HCT116 (cell line): Measurements from ENCODE around the gene GIPC3.

Experiments
- EZH2 ChIP-seq: fragments of 200-600 bp; sonication (generic); IDR thresholded peaks from 2 replicates; pipeline ENCODE4 v1.6.1; 2017; ENCODE audit warnings: antibody characterized with exemption, mixed run types
- EZH2phosphoT487 ChIP-seq: fragments of 200-600 bp; IDR thresholded peaks from 2 replicates; pipeline ENCODE4 v1.6.1; 2018; ENCODE audit warnings: antibody characterized with exemption, borderline replicate concordance
- POLR2A ChIP-seq: IDR thresholded peaks from 2 replicates; pipeline ENCODE4 v1.7.0; 2011; ENCODE audit warnings: borderline replicate concordance; ENCODE audit not compliant: insufficient read depth, insufficient read length; ENCODE audit errors: extremely low read depth
- SP1 ChIP-seq: IDR thresholded peaks from 2 replicates; pipeline ENCODE4 v1.6.1; 2012; ENCODE audit warnings: low read depth
- TCF7L2 ChIP-seq: IDR thresholded peaks from 2 replicates; pipeline ENCODE4 v1.7.0; 2011; ENCODE audit warnings: borderline replicate concordance, inconsistent platforms; ENCODE audit not compliant: insufficient read depth, insufficient read length; ENCODE audit errors: extremely low read depth
- YY1 ChIP-seq: IDR thresholded peaks from 2 replicates; pipeline ENCODE4 v1.6.1; 2011; ENCODE audit warnings: low read length, low read depth, moderate library complexity, mild to moderate bottlenecking; ENCODE audit not compliant: insufficient replicate concordance; ENCODE audit errors: extremely low read depth
- TF ChIP-seq, protein P1 (sequence below): IDR thresholded peaks from 2 replicates; pipeline ENCODE4 v1.6.1; 2011; ENCODE audit warnings: mild to moderate bottlenecking, low read length, moderate library complexity; ENCODE audit not compliant: insufficient replicate concordance; ENCODE audit errors: extremely low read depth
- TF ChIP-seq, protein P2 (sequence below), 3 experiments: fragments of 200-600 bp in 1 of 3; sonication (generic) in 1 of 3; IDR thresholded peaks in 2 of 3; conservative IDR thresholded peaks in 1 of 3; 2 replicates each; pipeline ENCODE4 v1.5.1; 2012 to 2017; ENCODE audit warnings: low read depth in 2 of 3, low read length in 2 of 3, antibody characterized with exemption in 1 of 3, borderline replicate concordance in 1 of 3, control low read depth in 1 of 3, mild to moderate bottlenecking in 1 of 3, mixed read lengths in 1 of 3, mixed run types in 1 of 3, moderate library complexity in 1 of 3; ENCODE audit not compliant: insufficient read depth in 1 of 3

GRCh38 chr19:3637621-3638020 is 52.3 kb downstream of the GIPC3 start:
- TF ChIP-seq, protein P1, sequence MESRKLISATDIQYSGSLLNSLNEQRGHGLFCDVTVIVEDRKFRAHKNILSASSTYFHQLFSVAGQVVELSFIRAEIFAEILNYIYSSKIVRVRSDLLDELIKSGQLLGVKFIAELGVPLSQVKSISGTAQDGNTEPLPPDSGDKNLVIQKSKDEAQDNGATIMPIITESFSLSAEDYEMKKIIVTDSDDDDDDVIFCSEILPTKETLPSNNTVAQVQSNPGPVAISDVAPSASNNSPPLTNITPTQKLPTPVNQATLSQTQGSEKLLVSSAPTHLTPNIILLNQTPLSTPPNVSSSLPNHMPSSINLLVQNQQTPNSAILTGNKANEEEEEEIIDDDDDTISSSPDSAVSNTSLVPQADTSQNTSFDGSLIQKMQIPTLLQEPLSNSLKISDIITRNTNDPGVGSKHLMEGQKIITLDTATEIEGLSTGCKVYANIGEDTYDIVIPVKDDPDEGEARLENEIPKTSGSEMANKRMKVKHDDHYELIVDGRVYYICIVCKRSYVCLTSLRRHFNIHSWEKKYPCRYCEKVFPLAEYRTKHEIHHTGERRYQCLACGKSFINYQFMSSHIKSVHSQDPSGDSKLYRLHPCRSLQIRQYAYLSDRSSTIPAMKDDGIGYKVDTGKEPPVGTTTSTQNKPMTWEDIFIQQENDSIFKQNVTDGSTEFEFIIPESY = no peak
- TF ChIP-seq, protein P2, sequence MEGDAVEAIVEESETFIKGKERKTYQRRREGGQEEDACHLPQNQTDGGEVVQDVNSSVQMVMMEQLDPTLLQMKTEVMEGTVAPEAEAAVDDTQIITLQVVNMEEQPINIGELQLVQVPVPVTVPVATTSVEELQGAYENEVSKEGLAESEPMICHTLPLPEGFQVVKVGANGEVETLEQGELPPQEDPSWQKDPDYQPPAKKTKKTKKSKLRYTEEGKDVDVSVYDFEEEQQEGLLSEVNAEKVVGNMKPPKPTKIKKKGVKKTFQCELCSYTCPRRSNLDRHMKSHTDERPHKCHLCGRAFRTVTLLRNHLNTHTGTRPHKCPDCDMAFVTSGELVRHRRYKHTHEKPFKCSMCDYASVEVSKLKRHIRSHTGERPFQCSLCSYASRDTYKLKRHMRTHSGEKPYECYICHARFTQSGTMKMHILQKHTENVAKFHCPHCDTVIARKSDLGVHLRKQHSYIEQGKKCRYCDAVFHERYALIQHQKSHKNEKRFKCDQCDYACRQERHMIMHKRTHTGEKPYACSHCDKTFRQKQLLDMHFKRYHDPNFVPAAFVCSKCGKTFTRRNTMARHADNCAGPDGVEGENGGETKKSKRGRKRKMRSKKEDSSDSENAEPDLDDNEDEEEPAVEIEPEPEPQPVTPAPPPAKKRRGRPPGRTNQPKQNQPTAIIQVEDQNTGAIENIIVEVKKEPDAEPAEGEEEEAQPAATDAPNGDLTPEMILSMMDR (IDR thresholded peaks at IDR 0.05 in 2 of 3, conservative IDR thresholded peaks at IDR 0.05 in 1 of 3; ENCODE audit: borderline replicate concordance in 1 of 3, insufficient read depth in 1 of 3, low read depth in 2 of 3, low read length in 2 of 3) = no peak
- TF ChIP-seq POLR2A (no peak), EZH2phosphoT487 (no peak), TCF7L2 (no peak), YY1 (no peak), EZH2 (no peak), SP1 (no peak)
